K562 (cell line): ENCODE data around the gene MAP2K4. TPM values are rescaled to one million over a fixed set of nuclear protein-coding genes. Genes with fewer than 3 reads are reported as not detected.

Source experiments
- ATAC-seq: fragments of 200-7000 bp; cut with Tn5 transposase; 3 replicates; pipeline ENCODE4 v1.9.1; 2020; ENCODE audit warnings: moderate library complexity
- BruUV-seq: library from RNA; stranded (reverse); fragments of 400-500 nt; replicated peaks from 2 replicates; lab custom pipeline; 2021; lab: Mats Ljungman, UMichigan
- CTCF ChIA-PET: fragments of 300-600 bp; formaldehyde crosslinking; extraction: SDS; loops from one replicate; lab custom pipeline; 2021; ENCODE audit warnings: low intra/inter-chr PET ratio; lab: Yijun Ruan, JAX
- POLR2A ChIA-PET: fragments of 300-600, 350-650 bp; sonication (Branson Sonifier 250); formaldehyde crosslinking; extraction: SDS; loops from one replicate; lab custom pipeline; 2021; ENCODE audit warnings: antibody characterized with exemption, inconsistent platforms; lab: Yijun Ruan, JAX
- DNase-seq, 4 experiments: peaks; one replicate each; pipeline versions ENCODE4 v3.0.0 to v3.0.0-alpha.2; 2011 to 2018; ENCODE audit warnings: low spot score in 3 of 4, mixed read lengths in 3 of 4; ENCODE audit errors: extremely low read depth in 1 of 4
- FAIRE-seq: peaks from 2 replicates; lab custom pipeline; 2011; peaks lifted over from hg19 to GRCh38; lab: Jason Lieb, UNC
- H2AFZ ChIP-seq: 2 replicates; pipeline ENCODE4 v1.6.0; 2011; ENCODE audit warnings: low read depth, low read length, control low read depth, inconsistent platforms
- H3K27ac ChIP-seq: fragments of 200-600 bp; 3 replicates; pipeline ENCODE4 v1.8.0; 2011; ENCODE audit warnings: low read depth, mild to moderate bottlenecking, control low read depth, inconsistent platforms, low read length, moderate library complexity, mixed read lengths; ENCODE audit errors: extremely low read depth
- H3K27me3 ChIP-seq, 2 experiments: fragments of 300-600 bp in 1 of 2; 2 replicates in 1 of 2; 3 replicates in 1 of 2; pipeline versions ENCODE4 v1.6.0 to v1.8.0; 2011; ENCODE audit warnings: inconsistent platforms in 2 of 2, low read length in 2 of 2, mild to moderate bottlenecking in 1 of 2, mixed read lengths in 1 of 2, moderate library complexity in 1 of 2; ENCODE audit not compliant: control insufficient read depth in 2 of 2, insufficient read depth in 2 of 2
- H3K36me3 ChIP-seq: fragments of 300-600 bp; 3 replicates; pipeline ENCODE4 v1.8.0; 2011; ENCODE audit warnings: mild to moderate bottlenecking, low read length, inconsistent platforms; ENCODE audit not compliant: control insufficient read depth, insufficient read depth
- H3K4me1 ChIP-seq, 2 experiments: fragments of 200-600 bp in 1 of 2; replicated peaks in 1 of 2; 2 replicates in 1 of 2; 3 replicates in 1 of 2; pipeline versions ENCODE4 v1.5.1 to v1.8.0; 2011; ENCODE audit warnings: inconsistent platforms in 2 of 2, low read length in 2 of 2, mild to moderate bottlenecking in 1 of 2, mixed read lengths in 1 of 2, moderate library complexity in 1 of 2; ENCODE audit not compliant: control insufficient read depth in 2 of 2, insufficient read depth in 2 of 2
- H3K4me2 ChIP-seq: 2 replicates; pipeline ENCODE4 v1.6.1; 2011; ENCODE audit warnings: low read length, control low read depth, inconsistent platforms, mixed read lengths; ENCODE audit not compliant: insufficient read depth
- H3K4me3 ChIP-seq: fragments of 200-600 bp; sonication (generic), shearing (Covaris generic); 2 replicates; pipeline ENCODE4 v1.5.1; 2016; ENCODE audit warnings: control low read depth, inconsistent platforms
- H3K79me2 ChIP-seq: fragments of 200-600 bp; 3 replicates; pipeline ENCODE4 v1.8.0; 2011; ENCODE audit warnings: low read length, inconsistent platforms; ENCODE audit not compliant: control insufficient read depth, insufficient read depth
- H3K9ac ChIP-seq, 2 experiments: 2 replicates each; pipeline versions ENCODE4 v1.6.0 to v1.6.1; 2011; ENCODE audit warnings: low read depth in 2 of 2, low read length in 2 of 2, control low read depth in 1 of 2, inconsistent platforms in 1 of 2, mild to moderate bottlenecking in 1 of 2, mixed read lengths in 1 of 2; ENCODE audit not compliant: insufficient read depth in 1 of 2
- H3K9me1 ChIP-seq: one replicate; pipeline ENCODE4 v1.6.0; 2011; ENCODE audit warnings: inconsistent platforms, mild to moderate bottlenecking, low read length, moderate library complexity; ENCODE audit not compliant: control insufficient read depth, insufficient read depth
- H3K9me3 ChIP-seq: replicated peaks from 2 replicates; pipeline ENCODE4 v1.5.1; 2011; ENCODE audit warnings: low read depth, low read length, inconsistent platforms; ENCODE audit not compliant: control insufficient read depth, insufficient read depth
- H4K20me1 ChIP-seq: replicated peaks from 2 replicates; pipeline ENCODE4 v1.6.1; 2011; ENCODE audit warnings: low read length, inconsistent platforms, mixed read lengths; ENCODE audit not compliant: control insufficient read depth, insufficient read depth
- BRD9 ChIP-seq: fragments of 450-650 bp; IDR thresholded peaks from 2 replicates; pipeline ENCODE4 v1.6.1; 2018; ENCODE audit warnings: low read depth; ENCODE audit not compliant: partially characterized antibody
- MXI1 ChIP-seq: IDR thresholded peaks from 2 replicates; pipeline ENCODE4 v1.6.1; 2011; ENCODE audit warnings: low read depth, mild to moderate bottlenecking, improper control_type of control experiment, low read length
- NELFE ChIP-seq: IDR thresholded peaks from 2 replicates; pipeline ENCODE4 v1.6.1; 2011; ENCODE audit warnings: mild to moderate bottlenecking; ENCODE audit not compliant: insufficient read depth, insufficient read length
- ZKSCAN1 ChIP-seq: fragments of 150-350 bp; IDR thresholded peaks from 2 replicates; pipeline ENCODE4 v1.6.1; 2016; ENCODE audit warnings: low read depth, low read length
- WGBS: fragments of 100-300 bp; shearing (Covaris generic); methylation state at CpG from one replicate; pipeline ENCODE4 v1.1.6; 2016; ENCODE audit warnings: low coverage, mixed read lengths; ENCODE audit not compliant: insufficient coverage; ENCODE audit errors: missing lambda C conversion rate; 5-methylcytosine and 5-hydroxymethylcytosine counted together
- in situ Hi-C: fragments of 300-500 bp; cut with MboI; formaldehyde crosslinking; loops from 4 replicates; pipeline ENCODE4 v1.15.0; 2018; ENCODE audit warnings: inconsistent platforms, mixed read lengths
- intact Hi-C: fragments of 100-400 bp; cut with micrococcal nuclease; formaldehyde crosslinking; loops from 2 replicates; pipeline ENCODE4 v1.14.2; 2022
- polyA plus RNA-seq, 8 experiments: library from polyadenylated mRNA; depleted of rRNA in 4 of 8; stranded (reverse) in 5 of 8; unstranded in 3 of 8; fragments of >200 nt; fragmentation: Nextera tagmentation in 2 of 8; fragmentation: Illumina TruSeq in 1 of 8; extraction: Ambion mirVana in 2 of 8; extraction: Trizol in 1 of 8; gene quantifications; 2 replicates each; pipeline versions ENCODE4 v1.2.1 to v1.2.3, GENCODE V29; 2011 to 2014; ENCODE audit warnings: inconsistent platforms in 1 of 8, missing spikeins in 1 of 8
- total RNA-seq, 7 experiments: library from RNA; depleted of rRNA in 6 of 7; stranded (reverse); fragments of >200 nt in 6 of 7; fragmentation: Illumina TruSeq in 2 of 7; extraction: Trizol in 2 of 7; gene quantifications; 2 replicates each; pipeline versions ENCODE4 v1.2.1 to v1.2.3, GENCODE V29; 2011 to 2021; ENCODE audit warnings: low replicate concordance in 1 of 7
- TF ChIP-seq, protein P1 (sequence below): fragments of 200-800 bp; sonication (Bioruptor generic); IDR thresholded peaks from 2 replicates; pipeline ENCODE4 v1.6.1; 2017; ENCODE audit warnings: missing genetic modification characterization, missing compliant biosample characterization

The MAP2K4 gene
- total and polyA plus RNA-seq, 9 of the 15 experiments (the other 6 are each of a cell fraction or from before 2014, with no cell fraction given) = 3.0 to 15.9 (median 10.8) TPM

DNA sequence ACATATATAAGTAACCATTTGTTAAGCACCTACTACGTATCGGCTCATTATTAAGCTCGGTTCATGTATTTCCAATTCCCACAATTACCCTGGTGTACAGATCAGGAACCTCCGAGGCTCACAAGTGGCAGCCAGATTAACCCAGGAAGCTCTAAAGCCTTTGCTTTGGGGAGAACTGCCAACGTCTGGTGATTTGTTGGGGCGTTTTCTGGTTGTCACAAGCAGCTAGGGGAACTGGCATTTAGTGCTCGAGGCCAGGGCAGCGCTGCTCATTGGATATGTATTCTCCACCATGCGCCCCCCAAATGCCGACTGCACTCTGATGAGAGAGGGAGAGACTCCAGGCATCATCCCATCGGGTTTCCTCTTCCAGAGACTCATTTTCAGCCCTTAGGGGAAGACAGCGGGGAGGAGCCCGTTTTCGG lies 23.9 kb upstream of the MAP2K4 start:
- H3K36me3 ChIP-seq = no peaks in the 10 kb centered on the region
- H3K9ac ChIP-seq = peak overlapping the region; percentile 77 to 91
- in situ Hi-C loops (loop anchor here (25.0 kb wide), 1 partner anchor 1109 kb away; no protein-coding TSS in a partner anchor), intact Hi-C loops (no loop called here)
- ChIA-PET CTCF (interaction anchor here (0.7 kb wide), 1 partner anchor 56 kb away, joined by 3 read pairs; no protein-coding TSS in a partner anchor), POLR2A (interaction anchor here (0.5 to 1.7 kb wide), 9 partner anchors 8 to 97 kb away, joined by 3 to 10 read pairs (median 3); partner anchors contain the start of gene MAP2K4)
- WGBS = 2% methylated on average over 9 of the region's 14 CpGs
- peak in 2 of 4 experiments; percentile 11 to 48 for DNase-seq
- no peaks in the 10 kb centered on the region for H4K20me1 ChIP-seq
- H3K27ac ChIP-seq = peak overlapping the region; percentile 79
- no peaks in the 10 kb centered on the region for H3K79me2 ChIP-seq
- ATAC-seq = peak; percentile 46
- peak overlapping the region; percentile 94 for H2AFZ ChIP-seq
- no peaks in the 10 kb centered on the region for H3K27me3 ChIP-seq
- BruUV-seq = TSS peak; percentile 72
- no peaks in the 10 kb centered on the region for H3K9me3 ChIP-seq
- FAIRE-seq = no peak
- H3K4me3 ChIP-seq = peak overlapping the region; percentile 91
- TF ChIP-seq, protein P1, sequence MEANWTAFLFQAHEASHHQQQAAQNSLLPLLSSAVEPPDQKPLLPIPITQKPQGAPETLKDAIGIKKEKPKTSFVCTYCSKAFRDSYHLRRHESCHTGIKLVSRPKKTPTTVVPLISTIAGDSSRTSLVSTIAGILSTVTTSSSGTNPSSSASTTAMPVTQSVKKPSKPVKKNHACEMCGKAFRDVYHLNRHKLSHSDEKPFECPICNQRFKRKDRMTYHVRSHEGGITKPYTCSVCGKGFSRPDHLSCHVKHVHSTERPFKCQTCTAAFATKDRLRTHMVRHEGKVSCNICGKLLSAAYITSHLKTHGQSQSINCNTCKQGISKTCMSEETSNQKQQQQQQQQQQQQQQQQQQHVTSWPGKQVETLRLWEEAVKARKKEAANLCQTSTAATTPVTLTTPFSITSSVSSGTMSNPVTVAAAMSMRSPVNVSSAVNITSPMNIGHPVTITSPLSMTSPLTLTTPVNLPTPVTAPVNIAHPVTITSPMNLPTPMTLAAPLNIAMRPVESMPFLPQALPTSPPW (CRISPR knock-in tag) = no peak
- TF ChIP-seq MXI1 = no peak
- TF ChIP-seq BRD9 = no peak
- TF ChIP-seq NELFE = no peak
- peak; percentile 70; the same call in 1 of the 2 replicates for TF ChIP-seq ZKSCAN1
- peak overlapping the region; percentile 84 for H3K4me2 ChIP-seq
- no peaks in the 10 kb centered on the region for H3K9me1 ChIP-seq
- H3K4me1 ChIP-seq = peaks cover 0 to 4% of the 10 kb centered on the region in 2 experiments; a peak in 2 of 5 replicates
